GM18505 (cell line): ENCODE results near the gene BTF3.
"Not testable (repeated sequence)": the region's sequence is repeated elsewhere in the genome, so short reads cannot be mapped to it uniquely, and the experiment has no call there.

Experiments
- ATAC-seq: cut with Tn5 transposase; IDR thresholded peaks from one replicate; pipeline ENCODE4 v1.9.1; 2021; ENCODE audit not compliant: unreplicated experiment
- POLR2A ChIP-seq: IDR thresholded peaks from 4 replicates; pipeline ENCODE4 v1.6.1; 2011; ENCODE audit warnings: borderline replicate concordance; ENCODE audit not compliant: insufficient read depth, insufficient read length; ENCODE audit errors: extremely low read depth

BTF3 gene

GRCh38 chr5:73469878-73470277 lies 28.4 kb upstream of the BTF3 start:
- TF ChIP-seq POLR2A: no peak
- no peak for ATAC-seq

- no peak for ATAC-seq
- TF ChIP-seq POLR2A: no peak
Measured at GRCh38 chr5:73471654-73472053, 26.6 kb upstream of the BTF3 start.

DNA sequence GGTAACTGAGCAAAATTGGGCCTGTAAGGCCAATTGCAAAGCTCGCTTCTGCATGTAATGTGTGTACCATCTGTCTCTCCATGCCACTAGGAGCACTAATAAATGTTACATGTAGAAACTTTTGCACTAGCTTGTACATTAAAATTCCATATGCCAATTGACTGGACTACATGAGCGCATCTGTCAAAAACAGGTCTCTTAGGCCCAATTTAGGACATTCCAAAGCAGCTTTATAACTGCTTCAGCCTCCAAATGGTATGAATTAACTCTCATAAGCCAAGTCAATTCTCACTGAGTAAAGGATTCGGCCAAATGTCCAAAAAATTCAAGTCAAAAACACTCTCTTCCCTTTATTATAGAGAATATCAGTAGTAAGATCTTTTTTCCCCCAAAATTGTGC lies 26.1 kb upstream of the BTF3 start:
- ATAC-seq: no peak
- TF ChIP-seq POLR2A: no peak

DNA sequence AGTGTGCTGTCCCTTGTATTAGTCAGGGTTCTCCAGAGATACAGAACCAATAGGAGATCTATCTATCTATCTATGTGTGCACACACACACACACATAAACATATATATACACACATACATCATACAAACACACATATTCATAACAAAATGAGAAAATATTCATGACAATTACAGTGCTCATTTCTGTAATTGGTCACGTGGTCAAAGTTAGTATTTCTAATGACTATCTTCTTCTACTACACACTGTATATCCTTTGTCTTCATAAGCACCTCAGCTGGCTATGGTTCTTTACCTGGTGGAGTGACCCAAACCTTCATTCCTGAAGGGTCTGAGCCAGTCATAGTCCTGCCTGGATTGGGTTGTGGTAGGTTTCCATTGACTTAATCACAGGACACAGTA lies 17.7 kb upstream of the BTF3 start:
- no peak for TF ChIP-seq POLR2A

DNA sequence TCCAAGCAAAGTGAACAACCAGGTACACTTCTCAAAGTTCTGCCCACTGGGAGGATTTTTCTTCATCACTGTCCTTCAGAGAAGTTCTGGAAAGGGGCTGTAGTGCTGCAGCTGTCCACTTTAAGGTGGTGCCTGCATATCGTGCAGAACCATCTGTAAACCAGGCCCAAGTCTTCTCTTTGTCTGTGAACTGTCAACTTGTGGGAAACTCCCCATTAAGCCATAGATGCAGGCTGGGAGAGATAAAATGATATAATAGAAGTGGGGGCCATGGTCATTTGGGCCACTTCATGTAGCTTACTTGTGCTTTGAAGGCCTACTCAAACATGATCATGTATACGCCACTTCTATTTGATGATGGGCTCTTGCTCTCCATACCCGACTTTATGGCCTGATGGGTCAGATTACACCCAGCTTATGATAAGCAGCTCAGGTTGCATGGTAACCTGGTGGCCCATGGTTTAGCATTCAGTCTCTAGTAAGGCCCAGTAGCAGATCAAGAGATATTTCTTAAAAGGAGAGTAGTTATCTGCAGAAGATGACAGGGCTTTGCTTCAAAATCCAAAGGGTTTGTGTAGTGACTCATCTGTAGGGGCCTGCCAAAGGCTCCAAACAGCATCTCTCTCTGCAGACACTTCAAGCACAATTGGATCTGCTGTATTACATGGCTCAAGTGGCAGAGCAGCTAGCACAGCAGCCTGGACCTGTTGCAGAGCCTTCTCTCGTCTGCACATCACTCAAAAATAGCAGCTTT lies 15.7 kb upstream of the BTF3 start:
- no peak for TF ChIP-seq POLR2A
- no peak for ATAC-seq

More for the DNA sequence above, 17.7 kb upstream of the BTF3 start:
- no peak for ATAC-seq

DNA sequence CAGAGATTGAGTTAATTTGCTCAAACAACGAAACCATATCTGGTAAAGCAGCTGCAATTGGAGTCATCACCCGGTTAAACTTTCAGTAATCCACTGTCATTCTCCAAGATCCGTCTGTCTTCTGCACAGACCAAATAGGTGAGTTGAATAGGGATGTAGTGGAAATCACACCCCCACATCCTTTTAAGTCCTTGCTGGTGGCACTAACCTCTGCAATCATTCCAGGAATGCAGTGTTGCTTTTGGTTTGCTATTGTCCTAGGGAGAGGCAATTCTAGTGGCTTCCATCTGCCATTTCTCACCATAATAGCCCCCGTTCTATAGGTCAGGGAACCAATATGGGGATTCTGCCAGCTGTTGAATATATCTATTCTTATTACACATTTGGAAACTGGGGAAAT lies 14.6 kb upstream of the BTF3 start:
- no peak for TF ChIP-seq POLR2A
- no peak for ATAC-seq

DNA sequence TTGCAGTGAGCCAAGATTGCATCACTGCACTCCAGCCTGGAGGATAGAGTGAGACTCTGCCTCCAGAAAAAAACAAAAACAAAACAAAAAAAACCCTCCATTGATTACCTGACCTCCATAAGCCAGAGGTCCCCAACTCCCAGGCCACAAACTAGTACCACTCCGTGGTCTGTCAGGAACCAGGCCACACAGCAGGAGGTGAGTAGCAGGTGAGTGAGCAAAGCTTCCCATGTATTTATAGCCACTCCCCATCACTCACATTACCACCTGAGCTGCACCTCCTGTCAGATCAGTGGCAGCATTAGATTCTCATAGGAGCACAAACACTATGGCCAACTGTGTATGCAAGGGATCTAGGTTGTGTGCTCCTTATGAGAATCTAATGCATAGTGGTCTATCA lies 13.7 kb upstream of the BTF3 start:
- no peak for ATAC-seq

GRCh38 chr5:73485715-73486114 lies 12.5 kb upstream of the BTF3 start:
- ATAC-seq: no peak

More for the DNA sequence above, 13.7 kb upstream of the BTF3 start:
- TF ChIP-seq POLR2A: no peak

DNA sequence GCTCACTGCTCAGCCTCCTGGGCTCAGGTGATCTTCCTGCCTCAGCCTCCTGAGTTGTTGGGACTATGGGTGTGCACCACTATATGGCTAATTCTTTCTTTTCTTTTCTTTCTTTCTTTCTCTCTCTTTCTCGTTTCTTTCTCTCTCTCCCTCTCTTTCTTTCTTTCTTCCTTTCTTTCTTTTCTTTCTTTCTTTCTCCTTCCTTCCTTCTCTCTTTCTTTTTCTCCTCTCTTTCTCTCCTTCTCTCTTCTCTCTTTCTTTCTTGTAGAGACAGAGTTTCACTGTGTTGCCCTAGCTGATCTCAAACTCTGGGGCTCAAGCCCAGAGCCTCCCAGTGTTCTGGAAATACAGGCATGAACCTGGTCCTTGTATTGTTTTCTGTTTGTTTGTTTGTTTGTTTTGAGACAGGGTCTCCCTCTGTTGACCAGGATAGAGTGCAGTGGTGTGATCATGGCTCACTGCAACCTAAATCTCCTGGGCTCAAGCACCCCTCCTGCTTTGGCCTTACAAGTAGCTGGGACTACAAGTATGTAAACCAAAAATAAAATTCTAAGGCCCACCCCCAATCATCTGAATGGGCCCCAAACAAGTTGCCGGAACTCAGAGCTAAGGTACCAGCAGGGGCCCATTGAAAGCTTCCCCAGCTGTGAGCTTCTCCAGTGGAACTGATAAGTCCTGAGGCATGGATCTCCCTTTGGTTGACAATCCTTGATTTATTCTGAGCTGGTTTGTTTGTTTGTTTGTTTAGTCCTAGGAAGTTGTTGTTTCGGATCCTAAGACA lies 11.9 kb upstream of the BTF3 start:
- no peak for ATAC-seq
- no peak for TF ChIP-seq POLR2A

More at GRCh38 chr5:73485715-73486114, 12.5 kb upstream of the BTF3 start:
- TF ChIP-seq POLR2A: no peak

GRCh38 chr5:73487257-73487656 lies 11.0 kb upstream of the BTF3 start:
- not testable (repeated sequence) for ATAC-seq

- ATAC-seq: no peak
- no peak for TF ChIP-seq POLR2A
Measured at GRCh38 chr5:73487815-73488214, 10.4 kb upstream of the BTF3 start.

DNA sequence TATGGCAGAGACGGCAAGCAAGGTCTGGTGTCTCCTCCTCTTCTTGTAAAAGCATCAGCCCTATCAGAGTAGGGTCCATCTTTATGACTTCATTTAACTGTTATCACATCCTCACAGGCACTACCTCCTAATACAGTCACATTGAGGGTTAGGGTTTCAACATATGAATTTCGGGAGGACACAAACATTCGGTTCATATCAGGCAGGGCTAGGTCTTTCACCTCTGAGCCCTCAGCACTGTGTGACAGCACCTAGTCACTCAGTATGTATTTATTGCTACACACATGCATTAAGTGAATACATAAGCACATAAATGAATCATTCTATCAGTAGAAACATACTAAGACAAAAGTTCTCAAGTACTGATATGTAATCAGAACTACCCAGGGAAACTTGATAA lies 9.4 kb upstream of the BTF3 start:
- no peak for ATAC-seq
- no peak for TF ChIP-seq POLR2A

DNA sequence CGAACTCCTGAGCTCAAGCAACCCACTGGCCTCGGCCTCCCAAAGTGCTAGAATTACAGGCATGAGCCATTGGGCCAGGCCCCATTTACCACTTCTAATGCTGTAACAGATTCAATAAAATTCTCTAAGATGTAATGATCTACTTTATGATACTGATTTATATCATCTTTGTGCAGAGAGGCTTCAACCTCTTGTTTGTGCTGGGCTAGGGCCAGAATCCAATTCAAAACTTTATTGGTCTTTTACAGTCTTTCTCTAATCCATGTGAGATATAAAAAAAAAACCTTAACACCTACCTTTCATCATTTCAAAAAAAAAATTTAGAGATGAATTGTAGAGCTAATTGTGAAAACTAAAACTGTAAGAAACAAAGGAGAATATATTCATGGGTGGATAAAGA lies 8.2 kb upstream of the BTF3 start:
- TF ChIP-seq POLR2A: no peak
- no peak for ATAC-seq

DNA sequence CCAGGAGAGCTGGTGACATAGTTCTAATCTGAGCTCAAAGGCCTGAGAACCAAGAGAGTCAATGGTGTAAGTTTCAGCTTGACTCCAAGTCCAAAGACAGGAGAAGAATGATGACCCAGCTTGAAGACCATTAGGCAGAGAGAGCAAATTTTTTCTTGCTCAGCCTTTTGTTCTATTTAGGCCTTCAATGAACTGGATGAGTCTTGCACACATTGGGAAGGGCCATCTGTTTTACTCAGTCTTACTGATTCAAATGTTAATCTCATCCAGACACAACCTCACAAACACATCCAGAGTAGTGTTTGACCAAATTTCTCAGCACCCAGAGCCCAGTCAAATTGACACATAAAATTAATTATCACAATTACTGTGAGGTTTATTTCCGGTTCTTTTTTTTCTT lies 7.1 kb upstream of the BTF3 start:
- no peak for TF ChIP-seq POLR2A

More for the DNA sequence above, 7.1 kb upstream of the BTF3 start:
- no peak for ATAC-seq
